Measurements from ENCODE around the gene A1BG.

- TF ChIP-seq, protein P1, sequence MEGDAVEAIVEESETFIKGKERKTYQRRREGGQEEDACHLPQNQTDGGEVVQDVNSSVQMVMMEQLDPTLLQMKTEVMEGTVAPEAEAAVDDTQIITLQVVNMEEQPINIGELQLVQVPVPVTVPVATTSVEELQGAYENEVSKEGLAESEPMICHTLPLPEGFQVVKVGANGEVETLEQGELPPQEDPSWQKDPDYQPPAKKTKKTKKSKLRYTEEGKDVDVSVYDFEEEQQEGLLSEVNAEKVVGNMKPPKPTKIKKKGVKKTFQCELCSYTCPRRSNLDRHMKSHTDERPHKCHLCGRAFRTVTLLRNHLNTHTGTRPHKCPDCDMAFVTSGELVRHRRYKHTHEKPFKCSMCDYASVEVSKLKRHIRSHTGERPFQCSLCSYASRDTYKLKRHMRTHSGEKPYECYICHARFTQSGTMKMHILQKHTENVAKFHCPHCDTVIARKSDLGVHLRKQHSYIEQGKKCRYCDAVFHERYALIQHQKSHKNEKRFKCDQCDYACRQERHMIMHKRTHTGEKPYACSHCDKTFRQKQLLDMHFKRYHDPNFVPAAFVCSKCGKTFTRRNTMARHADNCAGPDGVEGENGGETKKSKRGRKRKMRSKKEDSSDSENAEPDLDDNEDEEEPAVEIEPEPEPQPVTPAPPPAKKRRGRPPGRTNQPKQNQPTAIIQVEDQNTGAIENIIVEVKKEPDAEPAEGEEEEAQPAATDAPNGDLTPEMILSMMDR (IDR thresholded peaks at IDR 0.05), result no peak
- TF ChIP-seq ZFX (IDR thresholded peaks at IDR 0.05; ENCODE audit: borderline replicate concordance), result no peak
These were observed 41.5 kb upstream of the A1BG start for GRCh38 chr19:58394821-58395219.
